ENCODE results near the gene TMEM135.
A peak's percentile ranks its signal among the peaks of the same experiment; 100 is the strongest.

TMEM135 gene

GRCh38 chr11:87317441-87317840 lies 279.7 kb downstream of the TMEM135 start:
- DNase-seq, result no peak

- no peak for DNase-seq
These were observed 282.4 kb downstream of the TMEM135 start for GRCh38 chr11:87320123-87320522.

GRCh38 chr11:87322568-87322967 lies 284.8 kb downstream of the TMEM135 start:
- DNase-seq, result no peak

- DNase-seq, result no peak
These were observed 286.2 kb downstream of the TMEM135 start for GRCh38 chr11:87323899-87324298.

- no peak for DNase-seq
These were observed 287.2 kb downstream of the TMEM135 start for GRCh38 chr11:87324817-87325489.

- no peak for DNase-seq
These were observed 287.7 kb downstream of the TMEM135 start for GRCh38 chr11:87325490-87325872.

- DNase-seq, result no peak
These were observed 288.9 kb downstream of the TMEM135 start for GRCh38 chr11:87326594-87326993.

- DNase-seq, result no peak
These were observed 291.4 kb downstream of the TMEM135 start for GRCh38 chr11:87329172-87329571.

- no peak for DNase-seq
These were observed 292.5 kb downstream of the TMEM135 start for GRCh38 chr11:87330187-87330601.

GRCh38 chr11:87331273-87331672 lies 293.5 kb downstream of the TMEM135 start:
- no peak for DNase-seq

GRCh38 chr11:87338046-87338639 lies 300.4 kb downstream of the TMEM135 start:
- DNase-seq, result no peak

GRCh38 chr11:87339416-87339815 lies 301.7 kb downstream of the TMEM135 start:
- no peak for DNase-seq

GRCh38 chr11:87347441-87347840 lies 309.7 kb downstream of the TMEM135 start:
- DNase-seq, result no peak

- DNase-seq, result no peak
These were observed 310.1 kb downstream of the TMEM135 start for GRCh38 chr11:87347854-87348253.

- no peak for DNase-seq
These were observed 313.9 kb downstream of the TMEM135 start for GRCh38 chr11:87351676-87352075.

- DNase-seq, result peak; percentile 51 to 92
These were observed 315.3 kb downstream of the TMEM135 start for GRCh38 chr11:87352759-87353707.

GRCh38 chr11:87353771-87354345 lies 316.1 kb downstream of the TMEM135 start:
- DNase-seq, result no peak

- DNase-seq, result no peak
These were observed 317.9 kb downstream of the TMEM135 start for GRCh38 chr11:87355596-87355995.

GRCh38 chr11:87356428-87356827 lies 318.7 kb downstream of the TMEM135 start:
- DNase-seq, result no peak

- DNase-seq, result no peak
These were observed 320.7 kb downstream of the TMEM135 start for GRCh38 chr11:87358461-87358860.

GRCh38 chr11:87359401-87359800 lies 321.7 kb downstream of the TMEM135 start:
- DNase-seq, result peak; percentile 63 to 78

- DNase-seq, result peak in 1 of 2 experiments; percentile 13
These were observed 324.2 kb downstream of the TMEM135 start for GRCh38 chr11:87361891-87362290.

- DNase-seq, result no peak
These were observed 328.6 kb downstream of the TMEM135 start for GRCh38 chr11:87366346-87366745.
